GM19193 (cell line): ENCODE results near the gene RBM20.

Experiments
- POLR2A ChIP-seq: IDR thresholded peaks from 4 replicates; pipeline ENCODE4 v1.6.1; 2011; ENCODE audit not compliant: insufficient read depth, insufficient read length; ENCODE audit errors: extremely low read depth

RBM20 gene

GRCh38 chr10:110709444-110709828 lies 65.3 kb downstream of the RBM20 start:
- TF ChIP-seq POLR2A = no peak

GRCh38 chr10:110709964-110710587 lies 65.9 kb downstream of the RBM20 start:
- TF ChIP-seq POLR2A = no peak

GRCh38 chr10:110710621-110711020 lies 66.5 kb downstream of the RBM20 start:
- no peak for TF ChIP-seq POLR2A

- no peak for TF ChIP-seq POLR2A
These were observed 67.2 kb downstream of the RBM20 start for GRCh38 chr10:110711382-110711781.

GRCh38 chr10:110714356-110714755 lies 70.2 kb downstream of the RBM20 start:
- no peak for TF ChIP-seq POLR2A

GRCh38 chr10:110717781-110718589 lies 73.8 kb downstream of the RBM20 start:
- TF ChIP-seq POLR2A = no peak

GRCh38 chr10:110721406-110722038 lies 77.4 kb downstream of the RBM20 start:
- no peak for TF ChIP-seq POLR2A

GRCh38 chr10:110723224-110723891 lies 79.2 kb downstream of the RBM20 start:
- TF ChIP-seq POLR2A = no peak

- TF ChIP-seq POLR2A = no peak
These were observed 80.2 kb downstream of the RBM20 start for GRCh38 chr10:110724116-110724921.

GRCh38 chr10:110724937-110725336 lies 80.8 kb downstream of the RBM20 start:
- no peak for TF ChIP-seq POLR2A

- no peak for TF ChIP-seq POLR2A
These were observed 81.9 kb downstream of the RBM20 start for GRCh38 chr10:110725801-110726630.

- no peak for TF ChIP-seq POLR2A
These were observed 86.4 kb downstream of the RBM20 start for GRCh38 chr10:110730345-110731050.
